ENCODE data around the gene LARP4B. TPM values are rescaled to one million over a fixed set of nuclear protein-coding genes. Genes with fewer than 3 reads are reported as not detected.
"Not testable (repeated sequence)": the region's sequence is repeated elsewhere in the genome, so short reads cannot be mapped to it uniquely, and the experiment has no call there.

Gene LARP4B
- total RNA-seq, 2 experiments from 2014 or later: 101 to 104 TPM

DNA sequence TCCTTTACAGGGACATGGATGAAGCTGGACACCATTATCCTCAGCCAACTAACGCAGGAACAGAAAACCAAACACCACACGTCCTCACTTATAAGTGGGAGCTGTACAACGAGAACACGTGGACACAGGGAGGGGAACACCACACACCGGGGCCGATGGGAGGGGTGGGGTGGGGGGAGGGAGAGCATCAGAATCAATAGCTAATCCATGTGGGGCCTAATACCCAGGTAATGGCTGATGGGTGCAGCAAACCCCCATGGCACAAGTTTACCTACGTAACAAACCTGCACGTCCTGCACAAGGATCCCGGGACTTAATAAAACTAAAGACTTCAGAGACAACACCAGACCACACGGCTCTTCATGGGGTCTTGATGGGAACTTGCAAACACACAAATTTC, 159.9 kb downstream of the LARP4B start:
- DNase-seq (no peak), ATAC-seq (no peak)
- H3K4me1 Mint-ChIP-seq (ENCODE audit: low read depth): no peaks in the 10 kb centered on the region
- no peaks in the 10 kb centered on the region for H3K36me3 Mint-ChIP-seq (ENCODE audit: low read depth)
- intact Hi-C loops (cut with micrococcal nuclease): no loop called here
- CTCF ChIA-PET: no interaction called here
- H3K9me3 Mint-ChIP-seq: no peaks in the 10 kb centered on the region
- TF ChIP-seq, protein P1, sequence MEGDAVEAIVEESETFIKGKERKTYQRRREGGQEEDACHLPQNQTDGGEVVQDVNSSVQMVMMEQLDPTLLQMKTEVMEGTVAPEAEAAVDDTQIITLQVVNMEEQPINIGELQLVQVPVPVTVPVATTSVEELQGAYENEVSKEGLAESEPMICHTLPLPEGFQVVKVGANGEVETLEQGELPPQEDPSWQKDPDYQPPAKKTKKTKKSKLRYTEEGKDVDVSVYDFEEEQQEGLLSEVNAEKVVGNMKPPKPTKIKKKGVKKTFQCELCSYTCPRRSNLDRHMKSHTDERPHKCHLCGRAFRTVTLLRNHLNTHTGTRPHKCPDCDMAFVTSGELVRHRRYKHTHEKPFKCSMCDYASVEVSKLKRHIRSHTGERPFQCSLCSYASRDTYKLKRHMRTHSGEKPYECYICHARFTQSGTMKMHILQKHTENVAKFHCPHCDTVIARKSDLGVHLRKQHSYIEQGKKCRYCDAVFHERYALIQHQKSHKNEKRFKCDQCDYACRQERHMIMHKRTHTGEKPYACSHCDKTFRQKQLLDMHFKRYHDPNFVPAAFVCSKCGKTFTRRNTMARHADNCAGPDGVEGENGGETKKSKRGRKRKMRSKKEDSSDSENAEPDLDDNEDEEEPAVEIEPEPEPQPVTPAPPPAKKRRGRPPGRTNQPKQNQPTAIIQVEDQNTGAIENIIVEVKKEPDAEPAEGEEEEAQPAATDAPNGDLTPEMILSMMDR (IDR thresholded peaks at IDR 0.05): no peak
- no peak overlapping the region for H3K27ac Mint-ChIP-seq
- H3K4me3 Mint-ChIP-seq: no peak overlapping the region
- POLR2A ChIA-PET: no interaction called here
- H3K27me3 Mint-ChIP-seq: no peaks in the 10 kb centered on the region

GRCh38 chr10:770975-771374, 160.5 kb downstream of the LARP4B start:
- POLR2A ChIA-PET: no interaction called here
- CTCF ChIA-PET: no interaction called here
- no peak for DNase-seq
- H3K4me1 Mint-ChIP-seq (ENCODE audit: low read depth): no peaks in the 10 kb centered on the region
- intact Hi-C loops (cut with micrococcal nuclease): no loop called here
- H3K27me3 Mint-ChIP-seq: no peaks in the 10 kb centered on the region
- TF ChIP-seq, protein P1 (IDR thresholded peaks at IDR 0.05): no peak
- H3K27ac Mint-ChIP-seq: no peak overlapping the region
- H3K9me3 Mint-ChIP-seq: no peaks in the 10 kb centered on the region
- no peaks in the 10 kb centered on the region for H3K36me3 Mint-ChIP-seq (ENCODE audit: low read depth)
- no peak for ATAC-seq
- H3K4me3 Mint-ChIP-seq: no peak overlapping the region

DNA sequence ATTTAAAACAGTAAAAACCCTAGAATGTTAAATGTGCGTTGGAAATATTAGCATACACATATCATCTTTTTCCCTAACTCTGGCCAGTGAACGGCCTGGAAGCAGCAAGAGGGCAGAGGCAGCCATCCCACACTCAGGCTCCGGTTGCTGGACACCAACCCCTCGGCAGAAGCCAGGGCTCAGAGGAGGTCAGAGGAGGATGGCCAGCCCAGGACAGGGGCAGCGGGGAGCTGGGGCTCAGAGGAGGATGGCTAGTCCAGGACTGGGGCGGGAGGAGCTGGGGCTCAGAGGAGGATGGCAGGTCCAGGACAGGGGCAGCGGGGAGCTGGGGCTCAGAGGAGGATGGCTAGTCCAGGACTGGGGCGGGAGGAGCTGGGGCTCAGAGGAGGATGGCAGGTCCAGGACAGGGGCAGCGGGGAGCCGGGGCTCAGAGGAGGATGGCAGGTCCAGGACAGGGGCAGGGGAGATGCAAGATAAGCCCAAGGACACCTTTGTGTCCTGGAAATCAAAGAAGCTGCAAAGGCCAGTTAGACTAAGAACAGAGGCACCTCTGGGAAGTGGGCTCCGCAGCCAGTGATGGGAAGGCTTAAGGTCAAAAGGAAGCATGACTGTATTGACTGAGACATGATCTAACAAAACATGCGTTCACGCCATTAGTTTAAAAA, 161.3 kb downstream of the LARP4B start:
- H3K4me1 Mint-ChIP-seq (ENCODE audit: low read depth); intact Hi-C loops (cut with micrococcal nuclease); H3K27ac Mint-ChIP-seq; ATAC-seq; H3K9me3 Mint-ChIP-seq; H3K36me3 Mint-ChIP-seq (ENCODE audit: low read depth); DNase-seq; H3K27me3 Mint-ChIP-seq; POLR2A ChIA-PET; H3K4me3 Mint-ChIP-seq: not testable (repeated sequence)
- CTCF ChIA-PET: interaction anchor here (0.7 kb wide), 1 partner anchor 170 kb away, joined by 3 read pairs; no protein-coding TSS in a partner anchor

- TF ChIP-seq, protein P1 (IDR thresholded peaks at IDR 0.05): no peak
- intact Hi-C loops (cut with micrococcal nuclease): no loop called here
- DNase-seq: no peak
- H3K36me3 Mint-ChIP-seq (ENCODE audit: low read depth): no peaks in the 10 kb centered on the region
- ChIA-PET POLR2A (interaction anchor here (0.6 kb wide), 1 partner anchor 1667 kb away, joined by 3 read pairs; no protein-coding TSS in a partner anchor), CTCF (no interaction called here)
- ATAC-seq: no peak
- no peaks in the 10 kb centered on the region for H3K4me1 Mint-ChIP-seq (ENCODE audit: low read depth)
- peaks cover 6% of the 10 kb centered on the region for H3K9me3 Mint-ChIP-seq
- H3K27me3 Mint-ChIP-seq: peaks cover 6% of the 10 kb centered on the region
- H3K4me3 Mint-ChIP-seq: no peak overlapping the region
- H3K27ac Mint-ChIP-seq: no peak overlapping the region
Observed at GRCh38 chr10:767794-768193, 163.7 kb downstream of the LARP4B start.

- Mint-ChIP-seq H3K4me3 (no peak overlapping the region), H3K9me3 (peaks cover 10% of the 10 kb centered on the region), H3K27me3 (peaks cover 9% of the 10 kb centered on the region), H3K36me3 (ENCODE audit: low read depth) (no peaks in the 10 kb centered on the region), H3K4me1 (ENCODE audit: low read depth) (no peaks in the 10 kb centered on the region), H3K27ac (no peak overlapping the region)
- ChIA-PET CTCF (no interaction called here), POLR2A (interaction anchor here (0.6 kb wide), 1 partner anchor 9 kb away, joined by 3 read pairs; no protein-coding TSS in a partner anchor)
- intact Hi-C loops (cut with micrococcal nuclease): no loop called here
- DNase-seq: no peak
- TF ChIP-seq, protein P1 (IDR thresholded peaks at IDR 0.05): no peak
- ATAC-seq: no peak
Observed at GRCh38 chr10:767211-767610, 164.3 kb downstream of the LARP4B start.

All from activated CD8-positive, alpha-beta T cell treated with anti-CD3 and anti-CD28 coated beads for 36 hours (primary cell).